GM23338 (cell line): Measurements from ENCODE around the gene JAZF1. TPM values are rescaled to one million over a fixed set of nuclear protein-coding genes. Genes with fewer than 3 reads are reported as not detected.

Experiments
- ATAC-seq: fragments of 200-7000 bp; cut with Tn5 transposase; 3 replicates; pipeline ENCODE4 v1.9.1; 2020
- DNase-seq: peaks from one replicate; pipeline ENCODE4 v3.0.0-alpha.2; 2015; ENCODE audit warnings: low spot score
- H2AFZ ChIP-seq: fragments of 200-600 bp; sonication (generic); 2 replicates; pipeline ENCODE4 v1.8.0; 2016; ENCODE audit warnings: antibody characterized with exemption, mild to moderate bottlenecking, moderate library complexity
- H3F3A ChIP-seq: fragments of 200-600 bp; sonication (generic); replicated peaks from 2 replicates; pipeline ENCODE4 v1.8.0; 2017; ENCODE audit warnings: antibody characterized with exemption, mixed run types, low read depth
- H3K27ac ChIP-seq: fragments of 200-600 bp; sonication (generic); 2 replicates; pipeline ENCODE4 v1.6.1; 2016; ENCODE audit warnings: low read depth
- H3K27me3 ChIP-seq: fragments of 200-600 bp; sonication (generic); 2 replicates; pipeline ENCODE4 v1.8.0; 2016; ENCODE audit warnings: mild to moderate bottlenecking, mixed run types, moderate library complexity; ENCODE audit not compliant: insufficient read depth
- H3K36me3 ChIP-seq: fragments of 200-600 bp; sonication (generic); 2 replicates; pipeline ENCODE4 v1.8.0; 2016; ENCODE audit warnings: mild to moderate bottlenecking; ENCODE audit not compliant: insufficient read depth
- H3K4me1 ChIP-seq: fragments of 200-600 bp; sonication (generic); 2 replicates; pipeline ENCODE4 v1.8.0; 2016; ENCODE audit warnings: mild to moderate bottlenecking, moderate library complexity; ENCODE audit not compliant: insufficient read depth
- H3K4me2 ChIP-seq: fragments of 200-600 bp; sonication (generic); 2 replicates; pipeline ENCODE4 v1.7.1; 2017; ENCODE audit warnings: mixed run types
- H3K4me3 ChIP-seq: fragments of 200-600 bp; sonication (generic); 2 replicates; pipeline ENCODE4 v1.6.1; 2016; ENCODE audit warnings: mixed run types
- H3K79me2 ChIP-seq: fragments of 200-600 bp; sonication (generic); replicated peaks from 2 replicates; pipeline ENCODE4 v1.8.0; 2017; ENCODE audit warnings: mild to moderate bottlenecking; ENCODE audit not compliant: insufficient read depth
- H3K9me2 ChIP-seq: fragments of 200-600 bp; sonication (generic); 2 replicates; pipeline ENCODE4 v1.8.0; 2017; ENCODE audit not compliant: insufficient read depth
- H4K20me1 ChIP-seq: fragments of 200-600 bp; sonication (generic); replicated peaks from 2 replicates; pipeline ENCODE4 v1.8.0; 2017; ENCODE audit warnings: mild to moderate bottlenecking; ENCODE audit not compliant: insufficient read depth
- H3K27ac Mint-ChIP-seq: 2 replicates; pipeline ENCODE4 v1.8.0; 2020; ENCODE audit warnings: inconsistent platforms, mild to moderate bottlenecking, moderate library complexity, mixed read lengths
- H3K27me3 Mint-ChIP-seq: 3 replicates; pipeline ENCODE4 v1.8.0; 2022; ENCODE audit warnings: low read depth, mild to moderate bottlenecking, moderate library complexity, mixed read lengths, inconsistent platforms; ENCODE audit not compliant: insufficient read depth, poor library complexity
- H3K36me3 Mint-ChIP-seq: 3 replicates; pipeline ENCODE4 v1.8.0; 2021; ENCODE audit warnings: low read depth, mild to moderate bottlenecking, inconsistent platforms, moderate library complexity, mixed read lengths
- H3K4me1 Mint-ChIP-seq: 3 replicates; pipeline ENCODE4 v1.8.0; 2020; ENCODE audit warnings: mild to moderate bottlenecking, inconsistent platforms, mixed read lengths
- H3K4me3 Mint-ChIP-seq: 3 replicates; pipeline ENCODE4 v1.8.0; 2021; ENCODE audit warnings: moderate library complexity, mild to moderate bottlenecking, inconsistent platforms, mixed read lengths
- H3K9me3 Mint-ChIP-seq: 3 replicates; pipeline ENCODE4 v1.8.0; 2020; ENCODE audit warnings: moderate library complexity, mild to moderate bottlenecking, inconsistent platforms, mixed read lengths
- CREB1 ChIP-seq: fragments of 250-450 bp; sonication (Bioruptor Pico); IDR thresholded peaks from 2 replicates; pipeline ENCODE4 v1.5.0; 2020; ENCODE audit warnings: low read depth, mild to moderate bottlenecking, moderate library complexity
- CTCF ChIP-seq, 2 experiments: fragments of 200-600 bp in 1 of 2; sonication (generic) in 1 of 2; conservative IDR thresholded peaks; 2 replicates each; pipeline versions ENCODE4 v1.5.1 to v1.6.1; 2016 to 2017; ENCODE audit warnings: antibody characterized with exemption in 2 of 2, low read depth in 2 of 2, mild to moderate bottlenecking in 2 of 2, moderate library complexity in 1 of 2
- ETS1 ChIP-seq: IDR thresholded peaks from 2 replicates; pipeline ENCODE4 v1.6.1; 2016; ENCODE audit warnings: antibody characterized with exemption
- EZH2 ChIP-seq: fragments of 200-600 bp; sonication (generic); IDR thresholded peaks from one replicate; pipeline ENCODE4 v1.8.0; 2017; ENCODE audit warnings: antibody characterized with exemption, mild to moderate bottlenecking, low read depth; ENCODE audit not compliant: unreplicated experiment
- EZH2phosphoT487 ChIP-seq: fragments of 200-600 bp; sonication (generic); IDR thresholded peaks from one replicate; pipeline ENCODE4 v1.8.1; 2018; ENCODE audit warnings: antibody characterized with exemption; ENCODE audit not compliant: unreplicated experiment
- JUNB ChIP-seq: IDR thresholded peaks from one replicate; pipeline ENCODE4 v1.6.1; 2016; ENCODE audit warnings: antibody characterized with exemption; ENCODE audit not compliant: unreplicated experiment
- NANOG ChIP-seq: IDR thresholded peaks from 2 replicates; pipeline ENCODE4 v1.6.1; 2016; ENCODE audit warnings: antibody characterized with exemption, borderline replicate concordance
- POLR2AphosphoS5 ChIP-seq: IDR thresholded peaks from 2 replicates; pipeline ENCODE4 v1.6.1; 2016; ENCODE audit warnings: antibody characterized with exemption, low read depth
- REST ChIP-seq: IDR thresholded peaks from one replicate; pipeline ENCODE4 v1.6.1; 2018; ENCODE audit warnings: antibody characterized with exemption; ENCODE audit not compliant: unreplicated experiment
- STAT1 ChIP-seq: IDR thresholded peaks from one replicate; pipeline ENCODE4 v1.6.1; 2016; ENCODE audit warnings: antibody characterized with exemption; ENCODE audit not compliant: unreplicated experiment
- ZNF114 ChIP-seq: fragments of 250-450 bp; sonication (Bioruptor Pico); IDR thresholded peaks from 2 replicates; pipeline ENCODE4 v1.5.0; 2020; ENCODE audit warnings: mild to moderate bottlenecking, moderate library complexity
- ZNF331 ChIP-seq: fragments of 250-450 bp; sonication (Bioruptor Pico); IDR thresholded peaks from 2 replicates; pipeline ENCODE4 v1.5.0; 2020; ENCODE audit warnings: low read depth, mild to moderate bottlenecking, moderate library complexity
- ZNF462 ChIP-seq: fragments of 250-450 bp; sonication (Bioruptor Pico); IDR thresholded peaks from 2 replicates; pipeline ENCODE4 v1.5.0; 2020; ENCODE audit warnings: mild to moderate bottlenecking, moderate library complexity
- polyA plus RNA-seq: library from polyadenylated mRNA; unstranded; fragments of >200 nt; fragmentation: Nextera tagmentation; extraction: Ambion mirVana; gene quantifications from 2 replicates; pipeline ENCODE4 v1.2.1, GENCODE V29; 2016
- total RNA-seq: library from RNA; depleted of rRNA; stranded (reverse); fragments of >200 nt; shearing (Covaris generic); gene quantifications from 2 replicates; pipeline ENCODE4 v1.2.3, GENCODE V29; 2014

The JAZF1 gene
- total and polyA plus RNA-seq, 2 experiments from 2014 or later, result 12.2 to 22.2 TPM

- DNase-seq (no peak), ATAC-seq (no peak)
- Histone ChIP-seq H2AFZ (no peak overlapping the region), H3K27ac (no peak overlapping the region), H3K27me3 (no peaks in the 10 kb centered on the region), H3K4me2 (no peak overlapping the region), H3K9me2 (no peaks in the 10 kb centered on the region), H3K4me1 (peaks cover 20% of the 10 kb centered on the region), H3K4me3 (no peak overlapping the region), H3K36me3 (no peaks in the 10 kb centered on the region), H4K20me1 (no peaks in the 10 kb centered on the region), H3F3A (no peaks in the 10 kb centered on the region), H3K79me2 (peaks cover 39% of the 10 kb centered on the region)
- no peak overlapping the region for H3K27ac Mint-ChIP-seq
- H3K4me3 Mint-ChIP-seq, result no peak overlapping the region
- H3K27me3 Mint-ChIP-seq, result no peaks in the 10 kb centered on the region
- TF ChIP-seq CTCF (conservative IDR thresholded peaks at IDR 0.05; ENCODE audit: low read depth in 2 of 2) (no peak), REST (no peak), JUNB (no peak), STAT1 (no peak), ZNF114 (CRISPR knock-in tag) (no peak), POLR2AphosphoS5 (no peak), EZH2 (no peak), CREB1 (CRISPR knock-in tag) (no peak), ZNF331 (CRISPR knock-in tag) (no peak), EZH2phosphoT487 (no peak), ZNF462 (CRISPR knock-in tag) (no peak), NANOG (no peak), ETS1 (no peak)
- no peaks in the 10 kb centered on the region for H3K9me3 Mint-ChIP-seq
- peaks cover 18% of the 10 kb centered on the region for H3K4me1 Mint-ChIP-seq
- H3K36me3 Mint-ChIP-seq, result no peaks in the 10 kb centered on the region
These were observed 97.2 kb downstream of the JAZF1 start for GRCh38 chr7:28083164-28083997.
